ENCODE results near the gene INCENP.
A peak's percentile ranks its signal among the peaks of the same experiment; 100 is the strongest.
"Not testable (repeated sequence)": the region's sequence is repeated elsewhere in the genome, so short reads cannot be mapped to it uniquely, and the experiment has no call there.

INCENP gene

GRCh38 chr11:62123669-62124185 lies at the start of gene INCENP:
Gene INCENP (plus strand): TSS chr11:62124011. CDS start chr11:62128162, 4,151 bp downstream.
- DNase-seq, result peak; percentile 91

- DNase-seq, result no peak
Observed at GRCh38 chr11:62075438-62075837, 48.4 kb upstream of the INCENP start.

GRCh38 chr11:62077132-62077531 lies 46.7 kb upstream of the INCENP start:
- DNase-seq, result no peak

- peak; percentile 75 for DNase-seq
Observed at GRCh38 chr11:62081378-62082291, 42.2 kb upstream of the INCENP start.

GRCh38 chr11:62082292-62082657 lies 41.5 kb upstream of the INCENP start:
- DNase-seq, result no peak

- not testable (repeated sequence) for DNase-seq
Observed at GRCh38 chr11:62084801-62085200, 39.0 kb upstream of the INCENP start.

GRCh38 chr11:62087694-62088093 lies 36.1 kb upstream of the INCENP start:
- DNase-seq, result no peak

GRCh38 chr11:62088331-62088933 lies 35.4 kb upstream of the INCENP start:
- DNase-seq, result no peak

- no peak for DNase-seq
Observed at GRCh38 chr11:62103141-62103540, 20.7 kb upstream of the INCENP start.

GRCh38 chr11:62103986-62104385 lies 19.8 kb upstream of the INCENP start:
- DNase-seq, result no peak

GRCh38 chr11:62104816-62105653 lies 18.8 kb upstream of the INCENP start:
- no peak for DNase-seq

- no peak for DNase-seq
Observed at GRCh38 chr11:62105667-62106191, 18.1 kb upstream of the INCENP start.

GRCh38 chr11:62108017-62108750 lies 15.6 kb upstream of the INCENP start:
- no peak for DNase-seq

GRCh38 chr11:62108971-62109404 lies 14.8 kb upstream of the INCENP start:
- no peak for DNase-seq

GRCh38 chr11:62115085-62115694 lies 8.6 kb upstream of the INCENP start:
- no peak for DNase-seq

- no peak for DNase-seq
Observed at GRCh38 chr11:62116451-62116850, 7.4 kb upstream of the INCENP start.

- no peak for DNase-seq
Observed at GRCh38 chr11:62119569-62119968, 4.2 kb upstream of the INCENP start.

GRCh38 chr11:62120001-62120400 lies 3.8 kb upstream of the INCENP start:
- DNase-seq, result no peak

- DNase-seq, result no peak
Observed at GRCh38 chr11:62120431-62120830, 3.4 kb upstream of the INCENP start.

GRCh38 chr11:62122076-62122475 lies 1.7 kb upstream of the INCENP start:
- no peak for DNase-seq

Measured in stimulated activated CD4-positive, alpha-beta T cell treated with anti-CD3 and anti-CD28 coated beads, Interleukin-12 subunit alpha, Interleukin-12 subunit beta, amount 100 ng/mL, for 4 hours (primary cell).